K562 (cell line): ENCODE measurements around the gene NDOR1. TPM values are rescaled to one million over a fixed set of nuclear protein-coding genes. Genes with fewer than 3 reads are reported as not detected.

Experiments used
- CAMTA2 ChIP-seq: fragments of 250-450 bp; sonication (Bioruptor Pico); conservative IDR thresholded peaks from 2 replicates; pipeline ENCODE4 v1.5.1; 2022
- IFI16 ChIP-seq: fragments of 250-450 bp; sonication (Bioruptor Pico); IDR thresholded peaks from 2 replicates; pipeline ENCODE4 v2.1.2; 2022; ENCODE audit warnings: mild to moderate bottlenecking, inconsistent platforms
- ILF3 ChIP-seq: fragments of 450-650 bp; IDR thresholded peaks from 2 replicates; pipeline ENCODE4 v1.6.1; 2018; ENCODE audit warnings: antibody characterized with exemption, mild to moderate bottlenecking, moderate library complexity, borderline replicate concordance
- LCOR ChIP-seq: sonication (generic); formaldehyde crosslinking; IDR thresholded peaks from 2 replicates; pipeline ENCODE4 v1.8.0; 2022; ENCODE audit warnings: mild to moderate bottlenecking, missing genetic modification reagents
- MCM2 ChIP-seq: fragments of 450-650 bp; IDR thresholded peaks from 2 replicates; pipeline ENCODE4 v1.6.1; 2017; ENCODE audit warnings: low read depth, mild to moderate bottlenecking
- MTF1 ChIP-seq: fragments of 250-450 bp; sonication (Bioruptor Pico); IDR thresholded peaks from 2 replicates; pipeline ENCODE4 v1.9.0; 2021; ENCODE audit warnings: moderate library complexity, mild to moderate bottlenecking, inconsistent platforms, borderline replicate concordance
- SETDB1 ChIP-seq: IDR thresholded peaks from one replicate; pipeline ENCODE4 v1.6.1; 2012; ENCODE audit warnings: low read length, control low read depth, inconsistent platforms
- XRCC5 ChIP-seq: fragments of 200-400 bp; formaldehyde crosslinking; IDR thresholded peaks from 2 replicates; pipeline ENCODE4 v1.6.1; 2017; ENCODE audit warnings: low read depth, mild to moderate bottlenecking, low read length
- YBX1 ChIP-seq: fragments of 450-650 bp; IDR thresholded peaks from 2 replicates; pipeline ENCODE4 v1.7.1; 2016; ENCODE audit warnings: mild to moderate bottlenecking
- ZNF224 ChIP-seq: sonication (generic); formaldehyde crosslinking; IDR thresholded peaks from 2 replicates; pipeline ENCODE4 v1.8.0; 2022; ENCODE audit warnings: mild to moderate bottlenecking, missing genetic modification reagents
- polyA plus RNA-seq, 8 experiments: library from polyadenylated mRNA; depleted of rRNA in 4 of 8; stranded (reverse) in 5 of 8; unstranded in 3 of 8; fragments of >200 nt; fragmentation: Nextera tagmentation in 2 of 8; fragmentation: Illumina TruSeq in 1 of 8; extraction: Ambion mirVana in 2 of 8; extraction: Trizol in 1 of 8; gene quantifications; 2 replicates each; pipeline versions ENCODE4 v1.2.1 to v1.2.3, GENCODE V29; 2011 to 2014; ENCODE audit warnings: inconsistent platforms in 1 of 8, missing spikeins in 1 of 8
- total RNA-seq, 7 experiments: library from RNA; depleted of rRNA in 6 of 7; stranded (reverse); fragments of >200 nt in 6 of 7; fragmentation: Illumina TruSeq in 2 of 7; extraction: Trizol in 2 of 7; gene quantifications; 2 replicates each; pipeline versions ENCODE4 v1.2.1 to v1.2.3, GENCODE V29; 2011 to 2021; ENCODE audit warnings: low replicate concordance in 1 of 7
- TF ChIP-seq, protein P1 (sequence below), 2 experiments: fragments of 450-650 bp; IDR thresholded peaks; 2 replicates each; pipeline ENCODE4 v1.6.1; 2016; ENCODE audit warnings: mild to moderate bottlenecking in 2 of 2, borderline replicate concordance in 1 of 2, low read depth in 1 of 2, moderate library complexity in 1 of 2
- TF ChIP-seq, protein P2 (sequence below): fragments of 450-650 bp; formaldehyde crosslinking; IDR thresholded peaks from 2 replicates; pipeline ENCODE4 v1.4.0; 2020; ENCODE audit warnings: mild to moderate bottlenecking, moderate library complexity
- TF ChIP-seq, protein P3 (sequence below), 2 experiments: fragments of 250-450 bp in 1 of 2; fragments of 450-650 bp in 1 of 2; sonication (Bioruptor Pico) in 1 of 2; IDR thresholded peaks; 2 replicates each; pipeline versions ENCODE4 v1.6.1 to v1.8.0; 2016 to 2021; ENCODE audit warnings: mild to moderate bottlenecking in 2 of 2, moderate library complexity in 2 of 2, missing compliant biosample characterization in 1 of 2, missing genetic modification characterization in 1 of 2
- TF ChIP-seq, protein P4 (sequence below): conservative IDR thresholded peaks from 2 replicates; pipeline ENCODE4 v1.6.1; 2011; ENCODE audit warnings: low read depth, mild to moderate bottlenecking, low read length; ENCODE audit not compliant: control insufficient read depth

Gene NDOR1
- total and polyA plus RNA-seq, 9 of the 15 experiments (the other 6 are each of a cell fraction or from before 2014, with no cell fraction given): 0.06 to 36.9 (median 6.9) TPM

DNA sequence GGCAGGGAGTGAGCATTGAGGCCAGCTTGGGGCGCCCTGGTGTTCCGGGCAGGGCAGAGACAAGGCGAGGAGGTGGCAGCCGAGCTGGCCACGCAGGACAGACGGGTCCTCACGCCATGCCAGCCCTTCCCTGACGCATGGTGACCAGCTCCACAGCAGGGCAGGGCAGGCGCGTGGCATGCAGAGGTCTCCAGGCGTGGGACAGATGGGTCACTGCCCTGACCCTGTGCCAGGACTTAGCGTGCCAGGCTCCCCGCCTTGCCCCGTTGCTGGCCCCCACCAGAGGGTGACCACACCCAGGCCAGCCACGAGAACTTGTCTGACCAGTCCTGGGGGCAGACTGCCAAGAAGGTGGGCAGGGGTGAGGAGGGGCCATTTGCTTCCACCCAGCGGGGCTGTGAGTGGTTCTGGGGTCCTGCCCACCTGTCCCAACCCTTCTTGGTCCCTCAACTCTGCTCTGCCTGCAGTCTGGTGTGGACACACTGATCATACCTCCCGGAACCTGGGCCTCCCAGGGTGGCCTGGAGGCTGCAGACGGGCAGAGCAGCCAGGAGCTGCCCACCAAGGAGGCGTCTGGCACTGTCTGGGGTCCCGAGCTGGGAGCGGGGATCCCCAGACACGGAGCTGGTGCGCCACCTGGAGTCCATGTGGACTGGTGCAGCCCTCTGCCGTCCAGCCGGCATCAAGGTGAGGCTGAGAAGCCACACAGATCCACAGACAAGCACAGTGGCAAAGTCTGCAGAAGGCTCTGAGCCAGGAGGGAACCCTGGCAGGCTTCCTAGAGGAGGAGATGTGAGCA, 21.8 kb downstream of the NDOR1 start, which contains the start of gene RNF224 (continued):
- TF ChIP-seq, protein P1, sequence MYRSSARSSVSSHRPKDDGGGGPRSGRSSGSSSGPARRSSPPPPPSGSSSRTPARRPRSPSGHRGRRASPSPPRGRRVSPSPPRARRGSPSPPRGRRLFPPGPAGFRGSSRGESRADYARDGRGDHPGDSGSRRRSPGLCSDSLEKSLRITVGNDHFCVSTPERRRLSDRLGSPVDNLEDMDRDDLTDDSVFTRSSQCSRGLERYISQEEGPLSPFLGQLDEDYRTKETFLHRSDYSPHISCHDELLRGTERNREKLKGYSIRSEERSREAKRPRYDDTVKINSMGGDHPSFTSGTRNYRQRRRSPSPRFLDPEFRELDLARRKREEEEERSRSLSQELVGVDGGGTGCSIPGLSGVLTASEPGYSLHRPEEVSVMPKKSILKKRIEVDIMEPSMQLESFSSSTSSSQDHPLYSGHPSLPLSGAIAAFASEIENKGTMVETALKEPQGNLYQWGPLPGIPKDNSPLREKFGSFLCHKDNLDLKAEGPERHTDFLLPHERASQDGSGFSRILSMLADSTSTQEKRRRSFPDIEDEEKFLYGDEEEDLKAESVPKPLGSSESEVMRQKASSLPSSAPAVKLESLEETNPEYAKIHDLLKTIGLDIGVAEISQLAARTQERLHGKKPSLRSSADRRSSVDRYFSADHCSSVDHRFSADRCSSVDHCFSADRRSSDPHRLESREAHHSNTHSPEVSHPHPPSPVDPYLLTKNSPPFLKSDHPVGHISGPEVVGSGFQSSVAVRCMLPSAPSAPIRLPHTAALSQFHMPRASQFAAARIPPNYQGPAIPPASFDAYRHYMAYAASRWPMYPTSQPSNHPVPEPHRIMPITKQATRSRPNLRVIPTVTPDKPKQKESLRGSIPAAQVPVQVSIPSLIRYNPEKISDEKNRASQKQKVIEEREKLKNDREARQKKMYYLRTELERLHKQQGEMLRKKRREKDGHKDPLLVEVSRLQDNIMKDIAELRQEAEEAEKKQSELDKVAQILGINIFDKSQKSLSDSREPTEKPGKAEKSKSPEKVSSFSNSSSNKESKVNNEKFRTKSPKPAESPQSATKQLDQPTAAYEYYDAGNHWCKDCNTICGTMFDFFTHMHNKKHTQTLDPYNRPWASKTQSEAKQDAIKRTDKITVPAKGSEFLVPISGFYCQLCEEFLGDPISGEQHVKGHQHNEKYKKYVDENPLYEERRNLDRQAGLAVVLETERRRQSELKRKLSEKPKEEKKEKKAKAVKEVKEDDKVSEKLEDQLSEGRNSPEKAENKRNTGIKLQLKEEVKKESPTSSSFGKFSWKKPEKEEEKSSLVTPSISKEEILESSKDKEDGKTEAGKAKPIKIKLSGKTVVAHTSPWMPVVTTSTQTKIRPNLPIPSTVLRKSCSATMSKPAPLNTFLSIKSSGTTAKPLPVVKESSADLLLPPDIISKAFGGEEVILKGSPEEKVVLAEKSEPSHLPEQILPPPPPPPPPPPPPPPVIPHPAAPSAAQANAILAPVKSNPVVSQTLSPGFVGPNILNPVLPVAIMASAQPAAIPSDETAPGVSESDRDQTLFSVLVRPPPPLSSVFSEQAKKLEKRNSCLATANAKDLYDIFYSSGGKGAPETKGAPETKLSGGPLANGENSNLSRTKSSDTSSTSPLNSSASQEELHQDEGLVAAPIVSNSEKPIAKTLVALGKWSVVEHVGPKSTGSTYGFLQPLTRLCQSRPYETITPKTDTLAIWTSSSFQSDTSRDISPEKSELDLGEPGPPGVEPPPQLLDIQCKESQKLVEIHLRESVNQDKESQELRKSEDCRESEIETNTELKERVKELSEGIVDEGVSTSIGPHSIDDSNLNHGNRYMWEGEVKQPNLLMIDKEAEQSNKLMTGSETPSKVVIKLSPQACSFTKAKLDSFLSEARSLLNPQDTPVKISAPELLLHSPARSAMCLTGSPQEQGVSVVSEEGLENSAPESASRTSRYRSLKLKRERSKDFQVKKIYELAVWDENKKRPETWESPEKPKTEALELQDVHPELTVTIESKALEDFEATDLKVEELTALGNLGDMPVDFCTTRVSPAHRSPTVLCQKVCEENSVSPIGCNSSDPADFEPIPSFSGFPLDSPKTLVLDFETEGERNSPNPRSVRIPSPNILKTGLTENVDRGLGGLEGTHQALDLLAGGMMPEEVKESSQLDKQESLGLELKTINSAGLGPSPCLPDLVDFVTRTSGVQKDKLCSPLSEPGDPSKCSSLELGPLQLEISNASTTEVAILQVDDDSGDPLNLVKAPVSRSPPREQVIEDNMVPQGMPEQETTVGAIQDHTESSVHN (IDR thresholded peaks at IDR 0.05; ENCODE audit: borderline replicate concordance in 1 of 2, low read depth in 1 of 2): no peak
- TF ChIP-seq MCM2 (no peak), XRCC5 (peak; percentile 94), LCOR (no peak), IFI16 (CRISPR knock-in tag) (no peak), CAMTA2 (CRISPR knock-in tag) (no peak), SETDB1 (no peak), MTF1 (CRISPR knock-in tag) (no peak), YBX1 (no peak), ILF3 (no peak), ZNF224 (CRISPR knock-in tag) (no peak)
- TF ChIP-seq, protein P2, sequence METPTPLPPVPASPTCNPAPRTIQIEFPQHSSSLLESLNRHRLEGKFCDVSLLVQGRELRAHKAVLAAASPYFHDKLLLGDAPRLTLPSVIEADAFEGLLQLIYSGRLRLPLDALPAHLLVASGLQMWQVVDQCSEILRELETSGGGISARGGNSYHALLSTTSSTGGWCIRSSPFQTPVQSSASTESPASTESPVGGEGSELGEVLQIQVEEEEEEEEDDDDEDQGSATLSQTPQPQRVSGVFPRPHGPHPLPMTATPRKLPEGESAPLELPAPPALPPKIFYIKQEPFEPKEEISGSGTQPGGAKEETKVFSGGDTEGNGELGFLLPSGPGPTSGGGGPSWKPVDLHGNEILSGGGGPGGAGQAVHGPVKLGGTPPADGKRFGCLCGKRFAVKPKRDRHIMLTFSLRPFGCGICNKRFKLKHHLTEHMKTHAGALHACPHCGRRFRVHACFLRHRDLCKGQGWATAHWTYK (CRISPR knock-in tag): peak; percentile 89; the same call in 1 of the 2 replicates
- TF ChIP-seq, protein P3, sequence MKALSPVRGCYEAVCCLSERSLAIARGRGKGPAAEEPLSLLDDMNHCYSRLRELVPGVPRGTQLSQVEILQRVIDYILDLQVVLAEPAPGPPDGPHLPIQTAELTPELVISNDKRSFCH (CRISPR knock-in tag; IDR thresholded peaks at IDR 0.05): no peak
- TF ChIP-seq, protein P3 (tag; IDR thresholded peaks at IDR 0.05): 0 out of 2 replicates have a peak, but pooled peaks have one; percentile 14
- TF ChIP-seq, protein P4, sequence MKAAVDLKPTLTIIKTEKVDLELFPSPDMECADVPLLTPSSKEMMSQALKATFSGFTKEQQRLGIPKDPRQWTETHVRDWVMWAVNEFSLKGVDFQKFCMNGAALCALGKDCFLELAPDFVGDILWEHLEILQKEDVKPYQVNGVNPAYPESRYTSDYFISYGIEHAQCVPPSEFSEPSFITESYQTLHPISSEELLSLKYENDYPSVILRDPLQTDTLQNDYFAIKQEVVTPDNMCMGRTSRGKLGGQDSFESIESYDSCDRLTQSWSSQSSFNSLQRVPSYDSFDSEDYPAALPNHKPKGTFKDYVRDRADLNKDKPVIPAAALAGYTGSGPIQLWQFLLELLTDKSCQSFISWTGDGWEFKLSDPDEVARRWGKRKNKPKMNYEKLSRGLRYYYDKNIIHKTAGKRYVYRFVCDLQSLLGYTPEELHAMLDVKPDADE: no peak
